K562 (cell line): ENCODE results near the gene MADCAM1. TPM values are rescaled to one million over a fixed set of nuclear protein-coding genes. Genes with fewer than 3 reads are reported as not detected.

ENCODE experiments used
- AFF1 ChIP-seq, 2 experiments: fragments of 450-650 bp; IDR thresholded peaks; 2 replicates each; pipeline ENCODE4 v1.6.1; 2018; ENCODE audit warnings: mild to moderate bottlenecking in 2 of 2, low read depth in 1 of 2; ENCODE audit not compliant: partially characterized antibody in 2 of 2
- CREB3L1 ChIP-seq: fragments of 450-650 bp; IDR thresholded peaks from 2 replicates; pipeline ENCODE4 v1.6.1; 2014; ENCODE audit warnings: low read depth, mild to moderate bottlenecking, moderate library complexity, borderline replicate concordance
- ELF1 ChIP-seq: fragments of 200-800 bp; sonication (Bioruptor generic); IDR thresholded peaks from 2 replicates; pipeline ENCODE4 v1.6.1; 2016; ENCODE audit warnings: missing genetic modification characterization, missing compliant biosample characterization
- MAZ ChIP-seq, 2 experiments: fragments of 450-650 bp in 1 of 2; sonication (generic) in 1 of 2; formaldehyde crosslinking; IDR thresholded peaks in 1 of 2; conservative IDR thresholded peaks in 1 of 2; 2 replicates each; pipeline versions ENCODE4 v1.4.0 to v1.5.0; 2020; ENCODE audit warnings: mild to moderate bottlenecking in 1 of 2, missing genetic modification reagents in 1 of 2
- NR2C1 ChIP-seq, 2 experiments: fragments of 450-650 bp; IDR thresholded peaks; 2 replicates each; pipeline ENCODE4 v1.6.1; 2017; ENCODE audit warnings: mild to moderate bottlenecking in 2 of 2, antibody characterized with exemption in 1 of 2, inconsistent platforms in 1 of 2, missing compliant biosample characterization in 1 of 2, missing genetic modification characterization in 1 of 2
- POU5F1 ChIP-seq: fragments of 150-350 bp; IDR thresholded peaks from 2 replicates; pipeline ENCODE4 v1.6.1; 2014; ENCODE audit warnings: borderline replicate concordance, low read length, low read depth, mild to moderate bottlenecking; ENCODE audit not compliant: partially characterized antibody
- SUPT5H ChIP-seq: fragments of 450-650 bp; IDR thresholded peaks from 2 replicates; pipeline ENCODE4 v1.6.1; 2016
- TAF1 ChIP-seq: IDR thresholded peaks from 2 replicates; pipeline ENCODE4 v1.6.1; 2011; ENCODE audit warnings: mild to moderate bottlenecking, low read length, moderate library complexity; ENCODE audit not compliant: insufficient read depth, control insufficient read depth, severe bottlenecking; ENCODE audit errors: extremely low read depth
- ZNF384 ChIP-seq: IDR thresholded peaks from 2 replicates; pipeline ENCODE4 v1.6.1; 2012; ENCODE audit warnings: low read depth, low read length, improper control_type of control experiment
- ZNF609 ChIP-seq: sonication (generic); formaldehyde crosslinking; IDR thresholded peaks from 2 replicates; pipeline ENCODE4 v1.8.1; 2023; ENCODE audit warnings: missing genetic modification reagents, mild to moderate bottlenecking, borderline replicate concordance
- ZNF76 ChIP-seq: fragments of 250-450 bp; sonication (Bioruptor Pico); IDR thresholded peaks from 2 replicates; pipeline ENCODE4 v1.4.0; 2020; ENCODE audit warnings: mild to moderate bottlenecking, moderate library complexity, borderline replicate concordance
- polyA plus RNA-seq, 8 experiments: library from polyadenylated mRNA; depleted of rRNA in 4 of 8; stranded (reverse) in 5 of 8; unstranded in 3 of 8; fragments of >200 nt; fragmentation: Nextera tagmentation in 2 of 8; fragmentation: Illumina TruSeq in 1 of 8; extraction: Ambion mirVana in 2 of 8; extraction: Trizol in 1 of 8; gene quantifications; 2 replicates each; pipeline versions ENCODE4 v1.2.1 to v1.2.3, GENCODE V29; 2011 to 2014; ENCODE audit warnings: inconsistent platforms in 1 of 8, missing spikeins in 1 of 8
- total RNA-seq, 7 experiments: library from RNA; depleted of rRNA in 6 of 7; stranded (reverse); fragments of >200 nt in 6 of 7; fragmentation: Illumina TruSeq in 2 of 7; extraction: Trizol in 2 of 7; gene quantifications; 2 replicates each; pipeline versions ENCODE4 v1.2.1 to v1.2.3, GENCODE V29; 2011 to 2021; ENCODE audit warnings: low replicate concordance in 1 of 7
- TF ChIP-seq, protein P1 (sequence below): fragments of 250-450 bp; sonication (Bioruptor Pico); IDR thresholded peaks from 2 replicates; pipeline ENCODE4 v1.8.0; 2022; ENCODE audit warnings: moderate library complexity, mild to moderate bottlenecking, inconsistent platforms

The MADCAM1 gene
- total and polyA plus RNA-seq, 9 of the 15 experiments (the other 6 are each of a cell fraction or from before 2014, with no cell fraction given): 0.09 to 0.36 (median 0.09) TPM; not detected in 6

DNA sequence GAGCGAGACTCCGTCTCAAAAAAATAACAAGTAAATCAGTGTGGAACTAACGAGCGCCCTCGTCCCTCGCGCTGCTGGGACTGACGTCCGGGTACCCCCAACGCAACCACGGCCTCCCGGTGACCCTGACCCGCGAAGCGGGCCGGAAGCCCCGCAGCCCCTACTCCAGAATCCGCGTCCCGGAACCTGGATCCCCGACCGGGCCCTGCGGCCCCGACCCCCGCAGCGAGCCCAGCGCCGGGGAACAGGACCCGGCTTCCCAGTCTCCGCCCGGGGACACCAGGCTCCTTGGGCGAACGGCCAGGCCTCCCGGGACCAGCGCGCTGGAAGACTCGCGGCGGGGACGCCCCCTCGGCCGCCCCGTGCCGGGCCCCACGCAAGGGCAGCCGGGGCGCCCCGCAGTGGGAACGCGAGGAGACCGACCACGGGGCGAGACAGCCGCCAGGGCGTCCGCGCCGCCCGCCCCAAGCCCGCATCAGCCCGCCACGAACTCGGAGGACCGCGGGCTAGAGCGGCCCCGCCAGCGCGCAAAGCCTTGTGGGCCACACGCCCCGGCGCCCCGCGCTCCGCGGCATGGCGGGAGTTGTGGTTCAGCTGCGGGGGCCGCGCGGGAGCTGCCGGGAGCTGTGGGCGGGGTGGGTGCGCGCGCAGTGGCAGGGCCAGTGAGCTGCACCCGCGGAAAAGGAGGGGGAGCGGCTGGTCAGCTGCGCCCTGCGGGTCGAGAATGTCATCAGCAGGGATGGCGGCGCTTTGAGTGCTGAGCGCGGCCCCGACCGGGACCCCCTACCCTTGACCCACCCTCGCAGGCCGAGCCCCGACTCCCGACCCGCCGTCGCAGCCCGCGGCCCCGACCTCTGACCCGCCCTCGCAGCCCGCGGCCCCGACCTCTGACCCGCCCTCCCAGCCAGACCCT is 7.5 kb upstream of the MADCAM1 start (continued):
- TF ChIP-seq ZNF76 (CRISPR knock-in tag) (peak; percentile 98), POU5F1 (peak; percentile 52), ELF1 (tag) (peak; percentile 64; the same call in 1 of the 2 replicates), MAZ (CRISPR knock-in tag; conservative IDR thresholded peaks at IDR 0.05 in 1 of 2, IDR thresholded peaks at IDR 0.05 in 1 of 2) (peak; percentile 75 to 97), NR2C1 (IDR thresholded peaks at IDR 0.05) (peak; percentile 85), NR2C1 (tag; IDR thresholded peaks at IDR 0.05) (peak; percentile 85), AFF1 (IDR thresholded peaks at IDR 0.05; ENCODE audit: low read depth in 1 of 2, partially characterized antibody in 2 of 2) (peak in 1 of 2 experiments; percentile 93), ZNF609 (peak; percentile 68; the same call in 1 of the 2 replicates), ZNF384 (0 out of 2 replicates have a peak, but pooled peaks have one; percentile 7), CREB3L1 (peak; percentile 97), SUPT5H (peak; percentile 32; the same call in 1 of the 2 replicates), TAF1 (peak; percentile 87)
- TF ChIP-seq, protein P1, sequence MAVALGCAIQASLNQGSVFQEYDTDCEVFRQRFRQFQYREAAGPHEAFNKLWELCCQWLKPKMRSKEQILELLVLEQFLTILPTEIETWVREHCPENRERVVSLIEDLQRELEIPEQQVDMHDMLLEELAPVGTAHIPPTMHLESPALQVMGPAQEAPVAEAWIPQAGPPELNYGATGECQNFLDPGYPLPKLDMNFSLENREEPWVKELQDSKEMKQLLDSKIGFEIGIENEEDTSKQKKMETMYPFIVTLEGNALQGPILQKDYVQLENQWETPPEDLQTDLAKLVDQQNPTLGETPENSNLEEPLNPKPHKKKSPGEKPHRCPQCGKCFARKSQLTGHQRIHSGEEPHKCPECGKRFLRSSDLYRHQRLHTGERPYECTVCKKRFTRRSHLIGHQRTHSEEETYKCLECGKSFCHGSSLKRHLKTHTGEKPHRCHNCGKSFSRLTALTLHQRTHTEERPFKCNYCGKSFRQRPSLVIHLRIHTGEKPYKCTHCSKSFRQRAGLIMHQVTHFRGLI (CRISPR knock-in tag): no peak
